ENCODE measurements around the gene RAD51B.

GRCh38 chr14:68688872-68689371 is 869.3 kb downstream of the RAD51B start:
- TF ChIP-seq CTCF (IDR thresholded peaks at IDR 0.05; ENCODE audit: poor library complexity) = peak; percentile 9
- TF ChIP-seq EZH2 (IDR thresholded peaks at IDR 0.05; ENCODE audit: borderline replicate concordance) = no peak

Data from hepatocyte (in vitro differentiated cells).